ENCODE measurements around the gene CCDC47. TPM values are rescaled to one million over a fixed set of nuclear protein-coding genes. Genes with fewer than 3 reads are reported as not detected.

The CCDC47 gene, protein sequence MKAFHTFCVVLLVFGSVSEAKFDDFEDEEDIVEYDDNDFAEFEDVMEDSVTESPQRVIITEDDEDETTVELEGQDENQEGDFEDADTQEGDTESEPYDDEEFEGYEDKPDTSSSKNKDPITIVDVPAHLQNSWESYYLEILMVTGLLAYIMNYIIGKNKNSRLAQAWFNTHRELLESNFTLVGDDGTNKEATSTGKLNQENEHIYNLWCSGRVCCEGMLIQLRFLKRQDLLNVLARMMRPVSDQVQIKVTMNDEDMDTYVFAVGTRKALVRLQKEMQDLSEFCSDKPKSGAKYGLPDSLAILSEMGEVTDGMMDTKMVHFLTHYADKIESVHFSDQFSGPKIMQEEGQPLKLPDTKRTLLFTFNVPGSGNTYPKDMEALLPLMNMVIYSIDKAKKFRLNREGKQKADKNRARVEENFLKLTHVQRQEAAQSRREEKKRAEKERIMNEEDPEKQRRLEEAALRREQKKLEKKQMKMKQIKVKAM
- total RNA-seq (2021; fragmentation: NEBNext Ultra II Directional; extraction: Animal tissue kit (Norgen Biotek cat#: 25700)) = 10 to 100 TPM; 70.5 to 83.2 (median 74.8) TPM
- long read RNA-seq, transcript CCDC47-201 (13 exons, 3,466 nt) = major isoform, 68 of 99 reads
- long read RNA-seq, partial matches to known transcripts = 24 of 99 reads
- long read RNA-seq, other reads (novel, unspliced or antisense) = 3 of 99 reads

DNA sequence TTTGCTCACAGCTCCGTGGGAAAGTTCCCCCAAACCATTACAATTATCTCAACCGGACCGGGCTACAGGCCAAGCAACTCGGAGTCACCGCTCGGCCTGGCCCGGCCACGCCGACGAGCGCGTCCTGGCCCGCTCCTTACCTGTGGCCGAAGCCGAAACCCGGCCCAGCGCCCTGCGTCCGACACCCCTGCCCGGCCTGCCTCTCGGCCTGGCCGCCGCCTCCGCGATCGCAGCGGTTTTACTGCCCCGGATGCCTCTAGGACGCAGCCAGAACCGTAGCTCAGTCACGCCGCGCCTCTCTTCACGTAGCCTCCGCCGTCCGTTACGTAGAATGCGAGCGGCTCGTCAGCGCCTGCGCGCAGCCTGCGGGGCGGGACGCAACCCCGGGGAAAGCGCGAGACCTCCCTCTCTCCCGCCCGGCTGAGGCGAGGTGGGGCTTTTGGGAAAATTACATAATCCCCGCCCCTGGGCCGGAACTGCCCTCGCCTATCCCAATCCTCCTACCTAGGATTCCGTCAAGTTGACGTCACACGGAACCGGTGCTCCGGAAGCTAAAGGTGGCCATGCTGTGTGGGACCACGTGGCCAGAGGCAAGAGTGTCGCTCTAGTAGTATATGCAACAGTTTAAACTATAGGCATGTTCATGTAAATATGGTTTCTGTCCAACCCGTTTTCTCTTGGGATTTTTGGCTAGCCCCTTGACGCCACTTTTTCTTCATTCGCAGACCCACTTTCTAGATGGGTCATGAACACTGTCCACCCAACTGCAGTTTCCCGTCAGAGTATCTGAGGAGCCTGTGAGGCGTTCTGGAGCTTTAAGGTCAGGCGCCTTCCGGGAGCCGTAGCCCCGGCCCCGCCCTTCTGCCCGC lies at the start of gene CCDC47:
Gene CCDC47 (minus strand): TSS at position 326 of the 869 bp plus-strand sequence. CDS start 7,422 bp downstream, outside the sequence.
- Mint-ChIP-seq H3K4me3 (peak within 1 kb of the TSS; percentile 97), H3K4me1 (ENCODE audit: low read depth) (peaks cover 43% of the 10 kb centered on the region), H3K27me3 (ENCODE audit: insufficient read depth) (peaks cover 7% of the 10 kb centered on the region), H3K9me3 (no peaks in the 10 kb centered on the region), H3K36me3 (ENCODE audit: low read depth) (peaks cover 41% of the 10 kb centered on the region), H3K27ac (peak within 1 kb of the TSS; percentile 99)
- TF ChIP-seq, protein P1, sequence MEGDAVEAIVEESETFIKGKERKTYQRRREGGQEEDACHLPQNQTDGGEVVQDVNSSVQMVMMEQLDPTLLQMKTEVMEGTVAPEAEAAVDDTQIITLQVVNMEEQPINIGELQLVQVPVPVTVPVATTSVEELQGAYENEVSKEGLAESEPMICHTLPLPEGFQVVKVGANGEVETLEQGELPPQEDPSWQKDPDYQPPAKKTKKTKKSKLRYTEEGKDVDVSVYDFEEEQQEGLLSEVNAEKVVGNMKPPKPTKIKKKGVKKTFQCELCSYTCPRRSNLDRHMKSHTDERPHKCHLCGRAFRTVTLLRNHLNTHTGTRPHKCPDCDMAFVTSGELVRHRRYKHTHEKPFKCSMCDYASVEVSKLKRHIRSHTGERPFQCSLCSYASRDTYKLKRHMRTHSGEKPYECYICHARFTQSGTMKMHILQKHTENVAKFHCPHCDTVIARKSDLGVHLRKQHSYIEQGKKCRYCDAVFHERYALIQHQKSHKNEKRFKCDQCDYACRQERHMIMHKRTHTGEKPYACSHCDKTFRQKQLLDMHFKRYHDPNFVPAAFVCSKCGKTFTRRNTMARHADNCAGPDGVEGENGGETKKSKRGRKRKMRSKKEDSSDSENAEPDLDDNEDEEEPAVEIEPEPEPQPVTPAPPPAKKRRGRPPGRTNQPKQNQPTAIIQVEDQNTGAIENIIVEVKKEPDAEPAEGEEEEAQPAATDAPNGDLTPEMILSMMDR (IDR thresholded peaks at IDR 0.05) = no peak
- DNase-seq = peak; percentile 99

DNA sequence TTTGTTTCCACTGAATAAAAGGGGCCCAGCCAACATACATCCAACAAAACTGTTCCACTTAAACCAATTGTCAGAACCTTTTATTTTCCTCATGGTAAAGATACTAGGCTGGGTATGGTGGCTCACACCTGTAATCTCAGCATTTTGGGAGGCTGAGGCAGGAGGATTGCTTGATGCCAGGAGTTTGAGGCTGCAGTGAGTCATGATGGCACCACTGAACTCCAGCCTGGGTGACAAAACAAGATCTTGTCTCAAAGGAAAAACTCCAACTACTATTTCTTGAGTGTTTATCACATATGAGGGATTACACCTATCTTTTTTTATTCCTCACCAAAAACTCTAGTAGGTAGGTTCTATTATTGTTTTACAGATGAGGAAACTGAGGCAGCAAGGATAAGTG lies 49.1 kb upstream of the CCDC47 start:
- H3K27ac Mint-ChIP-seq = 0 out of 2 replicates have a peak overlapping the region, but pooled peaks have one; percentile 12
- H3K36me3 Mint-ChIP-seq (ENCODE audit: low read depth) = peaks cover 80% of the 10 kb centered on the region
- no peaks in the 10 kb centered on the region; the same call in 1 of the 2 replicates for H3K9me3 Mint-ChIP-seq
- peaks cover 14% of the 10 kb centered on the region for H3K27me3 Mint-ChIP-seq (ENCODE audit: insufficient read depth)
- H3K4me1 Mint-ChIP-seq (ENCODE audit: low read depth) = peaks cover 24% of the 10 kb centered on the region
- TF ChIP-seq, protein P1 (IDR thresholded peaks at IDR 0.05) = no peak
- H3K4me3 Mint-ChIP-seq = no peak overlapping the region
- no peak for DNase-seq

DNA sequence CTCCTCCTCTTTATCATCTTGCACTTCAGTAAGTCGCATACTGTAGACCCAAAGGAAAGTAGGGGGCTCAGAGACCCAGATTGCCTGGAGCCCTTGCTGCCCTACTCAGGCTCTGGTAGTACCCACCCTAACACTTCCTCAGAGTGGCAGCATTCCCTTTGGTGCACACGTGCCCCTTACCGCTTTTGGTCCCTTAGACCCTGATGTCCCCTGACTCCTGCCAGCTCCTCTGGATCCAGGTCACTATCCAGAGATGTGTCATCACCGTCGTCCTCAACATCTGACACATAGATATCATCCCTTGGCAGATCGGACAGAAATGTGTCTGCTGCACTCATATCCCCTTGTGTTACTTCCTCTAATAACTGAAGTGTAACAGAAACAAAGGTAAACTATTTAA lies 48.4 kb upstream of the CCDC47 start:
- Mint-ChIP-seq H3K4me1 (ENCODE audit: low read depth) (peaks cover 27% of the 10 kb centered on the region), H3K4me3 (no peak overlapping the region), H3K9me3 (no peaks in the 10 kb centered on the region; the same call in 1 of the 2 replicates), H3K27me3 (ENCODE audit: insufficient read depth) (peaks cover 8% of the 10 kb centered on the region), H3K36me3 (ENCODE audit: low read depth) (peaks cover 82% of the 10 kb centered on the region), H3K27ac (no peak overlapping the region)
- TF ChIP-seq, protein P1 (IDR thresholded peaks at IDR 0.05) = no peak
- no peak for DNase-seq

DNA sequence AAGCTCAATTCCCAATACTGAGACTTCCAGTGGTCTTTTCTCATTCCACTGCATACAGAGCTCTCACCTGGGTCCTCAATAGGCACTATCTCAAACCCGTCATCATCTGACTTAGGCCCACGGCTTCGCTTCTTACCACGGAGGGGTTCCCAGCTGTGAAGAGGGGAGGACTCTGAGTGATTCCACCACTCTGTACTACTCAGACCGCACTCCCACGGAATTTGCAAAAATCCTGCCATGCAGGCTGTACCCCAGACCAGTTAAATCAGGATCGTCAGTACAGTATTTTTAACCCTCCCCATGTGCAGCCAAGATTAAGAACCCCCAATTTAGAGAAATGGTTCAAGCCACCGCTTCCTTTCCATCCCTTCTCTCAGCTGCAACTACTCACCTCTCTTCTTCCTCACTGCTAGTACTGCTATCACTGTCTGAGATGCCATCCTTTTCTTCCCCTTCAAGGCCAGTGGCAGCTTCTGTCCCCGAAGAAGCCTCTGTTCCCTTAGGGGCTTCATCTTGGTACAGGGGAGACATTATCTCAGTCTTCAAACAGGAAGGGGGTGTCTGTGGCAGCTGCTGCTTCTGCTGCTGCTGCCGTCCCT lies 47.7 kb upstream of the CCDC47 start:
- TF ChIP-seq, protein P1 (IDR thresholded peaks at IDR 0.05) = no peak
- no peak overlapping the region for H3K27ac Mint-ChIP-seq
- peaks cover 31% of the 10 kb centered on the region for H3K4me1 Mint-ChIP-seq (ENCODE audit: low read depth)
- H3K27me3 Mint-ChIP-seq (ENCODE audit: insufficient read depth) = peaks cover 8% of the 10 kb centered on the region
- H3K36me3 Mint-ChIP-seq (ENCODE audit: low read depth) = peaks cover 78% of the 10 kb centered on the region
- H3K4me3 Mint-ChIP-seq = no peak overlapping the region
- no peak for DNase-seq
- no peaks in the 10 kb centered on the region; the same call in 1 of the 2 replicates for H3K9me3 Mint-ChIP-seq
